Hepatocyte (in vitro differentiated cells): ENCODE data around the gene OR4K15.

Experiments used
- EZH2phosphoT487 ChIP-seq: fragments of 200-600 bp; sonication (generic); IDR thresholded peaks from one replicate; pipeline ENCODE4 v1.6.1; 2018; ENCODE audit warnings: antibody characterized with exemption, mild to moderate bottlenecking, low read depth, moderate library complexity; ENCODE audit not compliant: unreplicated experiment, severe bottlenecking
- TF ChIP-seq, protein P1 (sequence below): fragments of 200-600 bp; sonication (generic); IDR thresholded peaks from 2 replicates; pipeline ENCODE4 v1.5.1; 2016; ENCODE audit warnings: antibody characterized with exemption, mild to moderate bottlenecking; ENCODE audit not compliant: poor library complexity

DNA sequence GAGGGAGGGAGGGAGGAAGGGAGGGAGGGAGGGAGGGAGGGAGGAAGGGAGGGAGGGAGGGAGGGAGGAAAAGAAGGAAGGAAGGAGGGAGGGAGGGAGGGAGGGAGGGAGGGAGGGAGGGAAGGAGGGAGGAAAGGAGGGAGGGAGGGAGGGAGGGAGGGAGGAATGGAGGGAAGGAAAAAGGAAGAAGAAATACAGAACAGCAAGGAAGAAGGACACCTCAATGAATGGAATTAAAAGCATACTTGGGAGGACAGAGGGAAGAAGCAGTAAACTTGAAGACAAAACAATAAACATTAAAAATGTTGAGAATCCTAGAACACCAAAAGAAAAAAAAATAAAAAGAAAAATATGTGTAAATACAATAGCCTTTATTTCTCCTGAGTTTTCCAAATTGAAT is 32.8 kb downstream of the OR4K15 start:
- TF ChIP-seq, protein P1, sequence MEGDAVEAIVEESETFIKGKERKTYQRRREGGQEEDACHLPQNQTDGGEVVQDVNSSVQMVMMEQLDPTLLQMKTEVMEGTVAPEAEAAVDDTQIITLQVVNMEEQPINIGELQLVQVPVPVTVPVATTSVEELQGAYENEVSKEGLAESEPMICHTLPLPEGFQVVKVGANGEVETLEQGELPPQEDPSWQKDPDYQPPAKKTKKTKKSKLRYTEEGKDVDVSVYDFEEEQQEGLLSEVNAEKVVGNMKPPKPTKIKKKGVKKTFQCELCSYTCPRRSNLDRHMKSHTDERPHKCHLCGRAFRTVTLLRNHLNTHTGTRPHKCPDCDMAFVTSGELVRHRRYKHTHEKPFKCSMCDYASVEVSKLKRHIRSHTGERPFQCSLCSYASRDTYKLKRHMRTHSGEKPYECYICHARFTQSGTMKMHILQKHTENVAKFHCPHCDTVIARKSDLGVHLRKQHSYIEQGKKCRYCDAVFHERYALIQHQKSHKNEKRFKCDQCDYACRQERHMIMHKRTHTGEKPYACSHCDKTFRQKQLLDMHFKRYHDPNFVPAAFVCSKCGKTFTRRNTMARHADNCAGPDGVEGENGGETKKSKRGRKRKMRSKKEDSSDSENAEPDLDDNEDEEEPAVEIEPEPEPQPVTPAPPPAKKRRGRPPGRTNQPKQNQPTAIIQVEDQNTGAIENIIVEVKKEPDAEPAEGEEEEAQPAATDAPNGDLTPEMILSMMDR, result no peak
- no peak for TF ChIP-seq EZH2phosphoT487
